GM19397 (cell line): ENCODE results near the gene CAMKMT.
"Not testable (repeated sequence)": the region's sequence is repeated elsewhere in the genome, so short reads cannot be mapped to it uniquely, and the experiment has no call there.

Source experiments
- ATAC-seq: cut with Tn5 transposase; IDR thresholded peaks from one replicate; pipeline ENCODE4 v1.9.1; 2021; ENCODE audit warnings: mild to moderate bottlenecking, moderate library complexity; ENCODE audit not compliant: unreplicated experiment

Gene CAMKMT

GRCh38 chr2:44495035-44495434 is 133.3 kb downstream of the CAMKMT start:
- ATAC-seq, result no peak

GRCh38 chr2:44495544-44495943 is 133.8 kb downstream of the CAMKMT start:
- ATAC-seq, result no peak

- no peak for ATAC-seq
Observed at GRCh38 chr2:44496130-44496529, 134.4 kb downstream of the CAMKMT start.

GRCh38 chr2:44498551-44498950 is 136.8 kb downstream of the CAMKMT start:
- ATAC-seq, result no peak

- not testable (repeated sequence) for ATAC-seq
Observed at GRCh38 chr2:44505664-44506063, 143.9 kb downstream of the CAMKMT start.

- no peak for ATAC-seq
Observed at GRCh38 chr2:44510246-44510645, 148.5 kb downstream of the CAMKMT start.

- no peak for ATAC-seq
Observed at GRCh38 chr2:44515416-44515815, 153.7 kb downstream of the CAMKMT start.

GRCh38 chr2:44519026-44519425 is 157.3 kb downstream of the CAMKMT start:
- no peak for ATAC-seq

GRCh38 chr2:44522846-44523245 is 161.1 kb downstream of the CAMKMT start:
- ATAC-seq, result no peak

GRCh38 chr2:44524347-44524926 is 162.7 kb downstream of the CAMKMT start:
- no peak for ATAC-seq

- no peak for ATAC-seq
Observed at GRCh38 chr2:44526352-44526751, 164.6 kb downstream of the CAMKMT start.

- no peak for ATAC-seq
Observed at GRCh38 chr2:44528595-44528994, 166.8 kb downstream of the CAMKMT start.

GRCh38 chr2:44529448-44529847 is 167.7 kb downstream of the CAMKMT start:
- no peak for ATAC-seq

- no peak for ATAC-seq
Observed at GRCh38 chr2:44531289-44531688, 169.5 kb downstream of the CAMKMT start.

- no peak for ATAC-seq
Observed at GRCh38 chr2:44532031-44532430, 170.3 kb downstream of the CAMKMT start.

- no peak for ATAC-seq
Observed at GRCh38 chr2:44533508-44533907, 171.8 kb downstream of the CAMKMT start.

- ATAC-seq, result no peak
Observed at GRCh38 chr2:44535376-44535775, 173.6 kb downstream of the CAMKMT start.

GRCh38 chr2:44537264-44537663 is 175.5 kb downstream of the CAMKMT start:
- ATAC-seq, result no peak

- ATAC-seq, result no peak
Observed at GRCh38 chr2:44542520-44542919, 180.8 kb downstream of the CAMKMT start.

GRCh38 chr2:44543773-44544725 is 182.3 kb downstream of the CAMKMT start:
- ATAC-seq, result no peak

GRCh38 chr2:44545005-44545404 is 183.3 kb downstream of the CAMKMT start:
- ATAC-seq, result no peak

- ATAC-seq, result no peak
Observed at GRCh38 chr2:44546459-44547127, 184.8 kb downstream of the CAMKMT start.
